GM12864 (cell line): ENCODE results near the gene CFAP54.

Experiments used
- DNase-seq: peaks from one replicate; pipeline ENCODE4 v3.0.0-alpha.2; 2011; ENCODE audit warnings: low read depth
- H3K4me3 ChIP-seq: 2 replicates; pipeline ENCODE4 v1.5.1; 2011; ENCODE audit warnings: mild to moderate bottlenecking, low read depth, low read length, control low read depth
- TF ChIP-seq, protein P1 (sequence below): IDR thresholded peaks from 2 replicates; pipeline ENCODE4 v1.5.1; 2011; ENCODE audit warnings: low read depth, mild to moderate bottlenecking, moderate library complexity, low read length, control low read depth, inconsistent platforms; ENCODE audit errors: missing control alignments

Gene CFAP54

GRCh38 chr12:96906849-96907670, 417.7 kb downstream of the CFAP54 start, which contains the start of gene NEDD1:
Gene NEDD1 (plus strand): TSS chr12:96907257. CDS start chr12:96909760, 2,503 bp downstream.
- H3K4me3 ChIP-seq: peak within 1 kb of the TSS; percentile 83
- DNase-seq: peak; percentile 40
- TF ChIP-seq, protein P1, sequence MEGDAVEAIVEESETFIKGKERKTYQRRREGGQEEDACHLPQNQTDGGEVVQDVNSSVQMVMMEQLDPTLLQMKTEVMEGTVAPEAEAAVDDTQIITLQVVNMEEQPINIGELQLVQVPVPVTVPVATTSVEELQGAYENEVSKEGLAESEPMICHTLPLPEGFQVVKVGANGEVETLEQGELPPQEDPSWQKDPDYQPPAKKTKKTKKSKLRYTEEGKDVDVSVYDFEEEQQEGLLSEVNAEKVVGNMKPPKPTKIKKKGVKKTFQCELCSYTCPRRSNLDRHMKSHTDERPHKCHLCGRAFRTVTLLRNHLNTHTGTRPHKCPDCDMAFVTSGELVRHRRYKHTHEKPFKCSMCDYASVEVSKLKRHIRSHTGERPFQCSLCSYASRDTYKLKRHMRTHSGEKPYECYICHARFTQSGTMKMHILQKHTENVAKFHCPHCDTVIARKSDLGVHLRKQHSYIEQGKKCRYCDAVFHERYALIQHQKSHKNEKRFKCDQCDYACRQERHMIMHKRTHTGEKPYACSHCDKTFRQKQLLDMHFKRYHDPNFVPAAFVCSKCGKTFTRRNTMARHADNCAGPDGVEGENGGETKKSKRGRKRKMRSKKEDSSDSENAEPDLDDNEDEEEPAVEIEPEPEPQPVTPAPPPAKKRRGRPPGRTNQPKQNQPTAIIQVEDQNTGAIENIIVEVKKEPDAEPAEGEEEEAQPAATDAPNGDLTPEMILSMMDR: no peak

DNA sequence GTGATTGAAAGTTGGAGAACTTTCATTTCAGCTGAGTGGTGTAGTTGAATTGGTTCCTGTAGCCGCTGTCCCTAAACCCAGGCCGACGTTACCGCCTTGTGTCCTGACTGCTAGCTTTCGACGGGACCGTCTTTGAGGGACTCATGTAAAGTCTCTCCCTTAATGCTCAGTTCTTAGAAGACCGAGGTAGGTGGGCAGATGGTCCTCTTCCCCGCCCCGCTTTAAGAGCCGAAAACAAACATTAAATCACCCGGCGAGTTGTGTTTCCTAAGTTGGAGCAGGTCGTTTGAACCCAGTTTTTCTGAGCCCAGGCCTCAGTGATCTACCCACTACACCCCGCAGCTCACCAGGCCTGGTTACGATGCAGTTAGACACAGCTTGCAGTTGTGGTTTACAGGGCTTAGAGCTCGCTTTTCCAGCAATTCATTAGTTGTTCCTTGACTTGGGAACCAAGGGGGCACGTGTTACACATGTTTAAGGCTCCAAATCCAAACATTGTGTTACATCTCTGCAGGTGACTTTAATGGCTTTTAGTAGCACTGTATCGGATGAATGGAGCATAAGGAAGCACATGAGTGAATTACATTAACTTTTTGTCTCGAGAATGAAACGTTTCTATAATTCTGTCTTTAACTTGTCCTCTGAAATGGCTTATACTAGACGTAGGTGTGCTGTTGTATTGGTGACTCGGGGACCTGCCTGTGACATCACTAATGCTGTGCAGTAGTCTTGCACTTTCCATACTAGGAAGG, 418.5 kb downstream of the CFAP54 start:
- DNase-seq: no peak
- TF ChIP-seq, protein P1: no peak
- H3K4me3 ChIP-seq: peak overlapping the region; percentile 83

- H3K4me3 ChIP-seq: peak overlapping the region; percentile 83
- DNase-seq: no peak
Observed at GRCh38 chr12:96908423-96908675, 419.0 kb downstream of the CFAP54 start.

GRCh38 chr12:96912261-96912660, 422.9 kb downstream of the CFAP54 start:
- H3K4me3 ChIP-seq: no peak overlapping the region
- TF ChIP-seq, protein P1: no peak
- no peak for DNase-seq

More at GRCh38 chr12:96908423-96908675, 419.0 kb downstream of the CFAP54 start:
- TF ChIP-seq, protein P1: no peak

- TF ChIP-seq, protein P1: no peak
- H3K4me3 ChIP-seq: no peak overlapping the region
- DNase-seq: no peak
Observed at GRCh38 chr12:96912943-96913342, 423.6 kb downstream of the CFAP54 start.

- TF ChIP-seq, protein P1: no peak
- DNase-seq: no peak
- H3K4me3 ChIP-seq: no peak overlapping the region
Observed at GRCh38 chr12:96919510-96920210, 430.3 kb downstream of the CFAP54 start.
